GM20431 (cell line): Measurements from ENCODE around the gene AKT1S1.
"Not testable (repeated sequence)": the region's sequence is repeated elsewhere in the genome, so short reads cannot be mapped to it uniquely, and the experiment has no call there.

ENCODE experiments used
- in situ Hi-C: fragments of 300-500 bp; cut with MseI, MboI; formaldehyde crosslinking; loops from one replicate; pipeline ENCODE4 v1.15.0; 2020; ENCODE audit warnings: low sequenced_read_pairs; ENCODE audit not compliant: unreplicated experiment

AKT1S1 gene

DNA sequence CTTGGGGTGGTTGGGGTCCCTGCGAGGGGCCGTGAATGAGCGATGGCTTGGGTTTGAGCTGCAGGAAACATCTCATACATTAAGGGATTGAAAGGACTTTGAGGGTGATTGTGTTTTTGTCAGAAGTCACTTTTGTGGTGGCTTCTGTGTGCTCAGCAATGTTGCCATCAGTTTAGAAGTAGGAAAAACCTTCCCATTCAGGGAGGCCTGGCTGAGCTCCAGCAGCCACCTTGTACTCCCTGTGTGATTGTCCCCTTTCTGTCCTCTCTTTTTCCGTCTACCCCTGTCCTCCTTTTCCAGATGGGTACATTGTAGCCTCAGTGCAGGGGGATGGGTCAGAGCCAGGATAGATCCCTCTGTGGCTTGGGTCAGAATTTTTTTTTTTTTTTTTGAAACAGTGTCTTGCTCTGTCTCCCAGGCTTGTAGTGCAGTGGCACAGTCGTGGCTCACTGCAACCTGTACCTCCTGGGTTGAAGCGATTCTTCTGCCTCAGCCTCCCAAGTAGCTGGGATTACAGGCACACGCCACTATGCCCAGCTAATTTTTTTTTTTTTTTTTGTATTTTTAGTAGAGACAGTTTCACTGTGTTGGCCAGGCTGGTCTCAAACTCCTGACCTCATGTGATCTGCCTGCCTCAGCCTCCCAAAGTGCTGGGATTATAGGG is 57.6 kb downstream of the AKT1S1 start:
- in situ Hi-C loops, result not testable (repeated sequence)
